ENCODE results near the gene FRYL. TPM values are rescaled to one million over a fixed set of nuclear protein-coding genes. Genes with fewer than 3 reads are reported as not detected.

The FRYL gene
- total RNA-seq, 1 donor = 44.0 TPM

DNA sequence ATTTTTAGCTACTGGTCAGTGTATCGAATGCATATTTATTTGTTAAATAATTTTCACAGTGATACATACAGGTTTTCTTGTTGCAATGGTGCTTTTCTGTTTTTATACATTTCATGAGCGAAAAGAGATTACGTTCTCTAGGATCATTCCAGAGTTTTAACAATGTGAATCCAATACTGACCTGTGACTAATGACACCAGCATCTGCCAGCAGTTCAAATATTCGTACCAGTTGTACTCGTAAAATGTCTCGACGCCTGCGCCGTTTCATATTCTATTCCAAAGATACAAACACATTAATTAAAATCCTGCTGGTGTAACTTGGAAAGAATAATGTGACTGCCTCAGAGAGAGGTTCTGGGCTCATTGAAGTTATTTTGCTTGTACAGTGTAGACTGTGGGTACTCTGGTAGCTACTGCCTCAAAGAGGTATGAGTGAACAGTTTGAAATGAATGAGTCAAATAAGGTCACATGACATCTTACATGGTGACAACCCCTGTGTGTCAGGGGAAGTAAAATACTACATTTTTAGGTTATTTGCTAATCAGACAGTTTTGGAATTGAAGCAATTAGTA, 209.3 kb downstream of the FRYL start:
- no peak overlapping the region for H3K4me3 ChIP-seq (ENCODE audit: low read depth, low read length)
- TF ChIP-seq, protein P1, sequence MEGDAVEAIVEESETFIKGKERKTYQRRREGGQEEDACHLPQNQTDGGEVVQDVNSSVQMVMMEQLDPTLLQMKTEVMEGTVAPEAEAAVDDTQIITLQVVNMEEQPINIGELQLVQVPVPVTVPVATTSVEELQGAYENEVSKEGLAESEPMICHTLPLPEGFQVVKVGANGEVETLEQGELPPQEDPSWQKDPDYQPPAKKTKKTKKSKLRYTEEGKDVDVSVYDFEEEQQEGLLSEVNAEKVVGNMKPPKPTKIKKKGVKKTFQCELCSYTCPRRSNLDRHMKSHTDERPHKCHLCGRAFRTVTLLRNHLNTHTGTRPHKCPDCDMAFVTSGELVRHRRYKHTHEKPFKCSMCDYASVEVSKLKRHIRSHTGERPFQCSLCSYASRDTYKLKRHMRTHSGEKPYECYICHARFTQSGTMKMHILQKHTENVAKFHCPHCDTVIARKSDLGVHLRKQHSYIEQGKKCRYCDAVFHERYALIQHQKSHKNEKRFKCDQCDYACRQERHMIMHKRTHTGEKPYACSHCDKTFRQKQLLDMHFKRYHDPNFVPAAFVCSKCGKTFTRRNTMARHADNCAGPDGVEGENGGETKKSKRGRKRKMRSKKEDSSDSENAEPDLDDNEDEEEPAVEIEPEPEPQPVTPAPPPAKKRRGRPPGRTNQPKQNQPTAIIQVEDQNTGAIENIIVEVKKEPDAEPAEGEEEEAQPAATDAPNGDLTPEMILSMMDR (IDR thresholded peaks at IDR 0.05; ENCODE audit: insufficient read depth, low read depth, low read length) = no peak

DNA sequence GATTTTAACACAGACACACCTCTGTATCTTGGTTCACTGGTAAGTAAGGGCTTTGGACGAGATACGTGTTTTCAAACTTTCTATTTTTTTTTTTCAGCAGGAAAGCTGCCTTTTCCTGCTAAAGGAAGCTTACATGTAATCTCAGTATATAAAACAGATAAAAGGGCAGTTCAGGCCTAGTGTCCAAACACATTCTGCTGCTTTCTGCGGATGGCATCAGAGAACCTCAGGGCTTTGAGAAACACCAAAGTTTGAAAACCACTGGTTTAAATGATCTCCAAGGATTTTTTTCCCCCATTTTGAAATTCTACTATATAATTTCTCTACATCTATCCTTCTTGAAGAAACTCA, 214.1 kb downstream of the FRYL start:
- no peak for DNase-seq (ENCODE audit: low read depth)
- TF ChIP-seq, protein P1 (IDR thresholded peaks at IDR 0.05; ENCODE audit: insufficient read depth, low read depth, low read length) = no peak
- H3K4me3 ChIP-seq (ENCODE audit: low read depth, low read length) = no peak overlapping the region

More for the DNA sequence above, 209.3 kb downstream of the FRYL start:
- peak; percentile 24 for DNase-seq (ENCODE audit: low read depth)

DNA sequence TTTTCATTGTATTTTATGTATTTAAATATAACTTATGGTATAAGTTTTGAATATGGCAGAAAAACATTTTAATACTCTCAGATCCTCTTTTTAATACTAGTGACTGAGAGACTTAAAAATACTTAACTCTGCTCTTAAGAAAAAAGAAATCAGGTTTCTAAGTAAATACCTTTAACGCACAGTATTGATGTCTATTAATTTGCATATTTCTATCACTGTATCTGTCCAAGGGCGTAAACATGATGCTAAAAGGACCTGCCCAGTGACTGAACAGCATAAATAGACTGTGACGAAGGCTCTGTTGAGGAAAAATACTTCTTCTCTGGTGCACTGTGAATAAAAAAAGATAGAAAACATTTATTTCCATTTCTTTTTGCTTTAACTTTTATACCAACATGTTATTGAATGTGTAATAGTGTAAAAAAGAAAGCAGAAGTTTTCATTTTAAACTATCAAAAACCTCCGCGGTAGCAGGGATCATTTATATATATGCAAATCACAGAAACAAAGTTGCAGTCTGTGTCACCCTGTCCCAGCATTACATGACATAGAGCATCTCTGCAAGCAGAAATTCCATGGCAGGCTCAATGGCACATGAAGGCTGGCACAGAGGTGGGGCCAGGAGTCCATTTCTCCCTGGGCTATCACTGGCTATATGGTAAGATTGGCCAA, 214.6 kb downstream of the FRYL start:
- TF ChIP-seq, protein P1 (IDR thresholded peaks at IDR 0.05; ENCODE audit: insufficient read depth, low read depth, low read length) = no peak
- DNase-seq (ENCODE audit: low read depth) = no peak
- H3K4me3 ChIP-seq (ENCODE audit: low read depth, low read length) = no peak overlapping the region

DNA sequence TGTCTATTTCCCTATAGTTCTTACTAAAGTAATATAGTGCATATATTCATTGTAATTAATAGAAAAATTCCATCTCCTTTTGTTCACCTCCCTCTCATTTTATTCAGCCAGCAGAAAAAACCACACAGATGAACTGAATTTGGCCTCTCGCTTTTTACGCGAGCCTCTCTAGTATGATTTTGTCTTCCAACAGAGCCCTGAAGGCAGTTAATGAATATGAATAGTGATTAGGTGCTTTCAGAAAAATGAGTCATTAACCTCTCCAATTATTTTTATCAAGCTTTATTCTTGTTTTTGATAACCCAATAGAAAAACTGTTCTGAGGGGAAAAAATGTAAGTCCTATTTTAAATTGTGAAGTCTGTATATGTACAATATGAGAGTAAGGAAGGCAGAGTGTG, 215.9 kb downstream of the FRYL start:
- TF ChIP-seq, protein P1 (IDR thresholded peaks at IDR 0.05; ENCODE audit: insufficient read depth, low read depth, low read length) = no peak
- no peak overlapping the region for H3K4me3 ChIP-seq (ENCODE audit: low read depth, low read length)
- no peak for DNase-seq (ENCODE audit: low read depth)

DNA sequence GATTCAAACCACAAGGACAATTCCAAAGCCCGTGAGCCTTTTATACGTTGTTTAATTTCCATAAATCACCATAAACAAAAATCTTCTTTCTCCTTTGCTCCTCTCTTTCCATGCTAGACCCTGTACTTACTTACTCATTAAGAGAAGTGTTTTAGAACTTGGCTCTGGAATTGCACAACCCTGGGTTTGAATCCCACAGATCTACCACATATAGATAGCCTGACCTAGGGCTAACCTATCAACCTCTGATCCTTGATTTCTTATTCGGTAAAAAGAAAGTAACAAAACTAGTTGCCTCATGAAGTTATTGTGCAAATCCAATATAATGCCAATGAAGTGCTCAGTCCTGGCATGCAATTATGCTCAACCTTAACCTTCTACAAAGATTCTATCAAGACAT, 221.3 kb downstream of the FRYL start:
- DNase-seq (ENCODE audit: low read depth) = no peak
- TF ChIP-seq, protein P1 (IDR thresholded peaks at IDR 0.05; ENCODE audit: insufficient read depth, low read depth, low read length) = no peak
- H3K4me3 ChIP-seq (ENCODE audit: low read depth, low read length) = no peak overlapping the region

DNA sequence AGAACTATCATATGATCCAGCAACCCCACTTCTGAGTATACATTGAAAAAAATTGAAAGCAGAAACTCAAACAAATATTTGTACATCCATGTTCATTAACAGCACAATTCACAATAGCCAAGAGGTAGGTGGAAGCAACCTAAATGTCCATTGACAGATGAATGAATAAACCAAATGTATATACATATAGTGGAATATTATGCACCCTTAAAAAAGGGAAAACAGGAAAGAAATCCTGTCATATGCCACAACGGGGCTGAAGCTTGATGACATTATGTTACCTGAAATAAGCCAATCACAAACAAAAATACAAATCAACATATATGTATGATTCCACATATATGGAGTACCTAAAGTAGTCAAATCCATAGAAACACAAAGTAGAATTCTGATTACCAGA, 222.1 kb downstream of the FRYL start:
- H3K4me3 ChIP-seq (ENCODE audit: low read depth, low read length) = no peak overlapping the region
- TF ChIP-seq, protein P1 (IDR thresholded peaks at IDR 0.05; ENCODE audit: insufficient read depth, low read depth, low read length) = no peak
- DNase-seq (ENCODE audit: low read depth) = no peak

DNA sequence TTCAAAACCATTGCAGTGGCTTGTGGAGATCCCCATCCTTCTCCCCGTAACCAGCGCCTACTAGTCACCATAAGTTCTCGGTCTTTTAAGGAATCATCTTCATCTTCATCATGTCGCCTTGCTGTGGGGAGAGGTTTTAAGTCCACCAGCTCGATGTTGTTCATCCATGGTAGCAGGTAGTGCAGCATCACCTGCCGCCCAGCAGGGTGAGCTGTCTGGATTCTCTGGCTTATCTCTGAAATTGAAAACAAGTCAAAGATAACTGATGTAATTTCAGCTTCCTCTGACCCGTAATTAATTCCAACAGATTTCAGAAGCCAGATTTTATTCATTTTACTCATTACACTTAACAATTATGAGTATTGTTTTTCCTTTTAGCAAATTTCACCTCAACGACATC, 222.6 kb downstream of the FRYL start:
- TF ChIP-seq, protein P1 (IDR thresholded peaks at IDR 0.05; ENCODE audit: insufficient read depth, low read depth, low read length) = peak; percentile 29
- no peak overlapping the region for H3K4me3 ChIP-seq (ENCODE audit: low read depth, low read length)
- DNase-seq (ENCODE audit: low read depth) = no peak
